Measurements from ENCODE around the gene CEBPB. TPM values are rescaled to one million over a fixed set of nuclear protein-coding genes. Genes with fewer than 3 reads are reported as not detected.
"Not testable (repeated sequence)": the region's sequence is repeated elsewhere in the genome, so short reads cannot be mapped to it uniquely, and the experiment has no call there.

Gene CEBPB
- total RNA-seq, 4 donors from 2014 or later: 202 to 524 (median 275) TPM

DNA sequence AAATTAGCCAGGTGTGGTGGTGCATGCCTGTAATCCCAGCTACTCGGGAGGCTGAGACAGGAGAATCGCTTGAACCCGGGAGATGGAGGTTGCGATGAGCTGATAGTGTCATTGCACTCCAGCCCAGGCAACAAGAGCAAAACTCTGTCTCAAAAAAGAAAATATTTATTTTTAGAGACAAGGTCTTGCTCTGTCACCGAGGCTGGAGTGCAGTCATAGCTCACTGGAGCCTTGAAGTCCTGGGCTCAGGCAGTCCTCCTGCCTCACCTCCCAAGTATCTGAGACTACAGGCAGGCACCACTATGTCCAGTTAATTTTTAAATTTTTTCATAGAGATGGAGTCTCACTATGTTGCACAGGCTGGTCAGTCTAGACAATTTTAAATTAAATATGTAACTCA lies 16.2 kb upstream of the CEBPB start:
- TF ChIP-seq POLR2A (IDR thresholded peaks at IDR 0.05) (no peak), EP300 (IDR thresholded peaks at IDR 0.05) (no peak)
- TF ChIP-seq, protein P1, sequence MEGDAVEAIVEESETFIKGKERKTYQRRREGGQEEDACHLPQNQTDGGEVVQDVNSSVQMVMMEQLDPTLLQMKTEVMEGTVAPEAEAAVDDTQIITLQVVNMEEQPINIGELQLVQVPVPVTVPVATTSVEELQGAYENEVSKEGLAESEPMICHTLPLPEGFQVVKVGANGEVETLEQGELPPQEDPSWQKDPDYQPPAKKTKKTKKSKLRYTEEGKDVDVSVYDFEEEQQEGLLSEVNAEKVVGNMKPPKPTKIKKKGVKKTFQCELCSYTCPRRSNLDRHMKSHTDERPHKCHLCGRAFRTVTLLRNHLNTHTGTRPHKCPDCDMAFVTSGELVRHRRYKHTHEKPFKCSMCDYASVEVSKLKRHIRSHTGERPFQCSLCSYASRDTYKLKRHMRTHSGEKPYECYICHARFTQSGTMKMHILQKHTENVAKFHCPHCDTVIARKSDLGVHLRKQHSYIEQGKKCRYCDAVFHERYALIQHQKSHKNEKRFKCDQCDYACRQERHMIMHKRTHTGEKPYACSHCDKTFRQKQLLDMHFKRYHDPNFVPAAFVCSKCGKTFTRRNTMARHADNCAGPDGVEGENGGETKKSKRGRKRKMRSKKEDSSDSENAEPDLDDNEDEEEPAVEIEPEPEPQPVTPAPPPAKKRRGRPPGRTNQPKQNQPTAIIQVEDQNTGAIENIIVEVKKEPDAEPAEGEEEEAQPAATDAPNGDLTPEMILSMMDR (IDR thresholded peaks at IDR 0.05): no peak
- Histone ChIP-seq H3K4me1 (peaks cover 0 to 18% (median 7%) of the 10 kb centered on the region in 4 donors), H3K27ac (no peak overlapping the region), H3K4me3 (no peak overlapping the region), H3K27me3 (no peaks in the 10 kb centered on the region), H3K36me3 (no peaks in the 10 kb centered on the region), H3K9me3 (no peaks in the 10 kb centered on the region)
- DNase-seq (ENCODE audit: low spot score in 2 of 2): no peak
- 70 to 82% methylated on average over 5 of the region's 5 CpGs for WGBS, 2 donors

DNA sequence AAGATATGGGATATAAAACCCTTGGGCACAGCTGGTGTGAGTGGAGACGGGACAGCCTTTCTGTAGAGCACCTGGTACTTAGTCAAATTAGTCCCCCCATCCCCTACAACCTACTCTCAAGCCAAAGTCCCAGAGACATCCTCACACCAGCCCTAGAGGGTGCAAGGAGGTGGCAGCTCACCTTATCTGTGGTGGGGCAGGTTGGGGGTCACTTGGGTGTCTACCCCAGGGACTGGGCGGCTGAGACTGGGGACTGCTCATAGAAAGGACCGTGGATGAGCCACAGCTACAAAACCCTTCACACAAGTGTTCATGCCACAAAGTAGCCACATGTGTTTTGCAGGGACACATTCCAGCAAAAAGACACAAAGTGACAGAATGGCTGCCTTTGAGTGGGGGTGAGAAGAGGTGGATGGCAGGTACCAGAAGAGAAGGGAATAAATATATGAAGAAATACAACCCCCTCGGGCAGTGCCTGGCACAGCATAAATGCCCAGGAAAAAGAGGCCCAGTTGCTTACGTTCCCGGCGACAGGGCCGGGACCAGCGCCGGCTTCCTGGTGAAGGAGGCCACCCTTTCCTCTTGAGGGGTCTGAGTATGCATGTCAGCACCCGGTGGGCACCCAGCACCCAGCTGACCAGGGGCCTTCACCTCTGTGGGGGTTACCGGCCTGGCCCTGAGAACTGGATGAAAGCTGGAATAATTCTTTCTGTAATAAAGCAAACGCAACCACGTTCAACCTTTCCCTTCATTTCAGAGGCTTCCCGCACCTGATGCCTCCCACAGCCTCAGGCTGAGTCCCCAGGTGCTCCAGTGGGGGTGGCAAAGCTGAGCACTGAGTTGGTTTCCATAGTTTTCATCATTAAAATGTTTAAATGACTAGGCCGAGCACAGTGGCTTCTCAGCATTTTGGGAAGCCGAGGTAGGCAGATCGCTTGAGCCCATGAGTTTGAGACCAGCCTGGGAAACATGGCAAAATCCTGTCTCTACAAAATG lies 14.4 kb upstream of the CEBPB start:
- Histone ChIP-seq H3K4me3 (no peak overlapping the region), H3K4me1 (peaks cover 0 to 18% (median 7%) of the 10 kb centered on the region in 4 donors), H3K36me3 (no peaks in the 10 kb centered on the region), H3K9me3 (no peaks in the 10 kb centered on the region), H3K27ac (no peak overlapping the region), H3K27me3 (no peaks in the 10 kb centered on the region)
- no peak for TF ChIP-seq EP300 (IDR thresholded peaks at IDR 0.05)
- DNase-seq (ENCODE audit: low spot score in 2 of 2): no peak
- 90 to 91% methylated on average over 18 of the region's 18 CpGs for WGBS, 2 donors

DNA sequence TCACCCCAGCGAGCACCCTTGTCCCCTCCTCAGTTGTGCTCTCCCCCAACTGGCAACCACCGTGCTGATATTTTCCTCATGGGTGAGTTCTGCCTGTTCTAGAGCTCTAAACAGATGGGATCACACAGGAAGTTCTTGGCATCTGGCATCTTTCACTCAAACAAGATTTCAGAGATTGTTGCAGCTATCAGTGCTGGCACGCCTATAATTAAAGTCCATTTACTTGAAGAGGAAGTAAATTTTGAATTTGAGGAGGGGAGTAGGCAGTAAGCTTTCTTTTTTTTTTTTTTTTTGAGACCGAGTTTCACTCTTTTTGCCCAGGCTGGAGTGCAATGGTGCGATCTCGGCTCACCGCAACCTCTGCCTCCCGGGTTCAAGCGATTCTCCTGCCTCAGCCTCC lies 12.0 kb upstream of the CEBPB start:
- not testable (repeated sequence) for H3K4me1 ChIP-seq; DNase-seq (ENCODE audit: low spot score in 2 of 2); H3K36me3 ChIP-seq; H3K9me3 ChIP-seq; H3K27me3 ChIP-seq; H3K4me3 ChIP-seq; H3K27ac ChIP-seq
- WGBS, 2 donors: 84 to 91% methylated on average over 9 of the region's 9 CpGs

DNA sequence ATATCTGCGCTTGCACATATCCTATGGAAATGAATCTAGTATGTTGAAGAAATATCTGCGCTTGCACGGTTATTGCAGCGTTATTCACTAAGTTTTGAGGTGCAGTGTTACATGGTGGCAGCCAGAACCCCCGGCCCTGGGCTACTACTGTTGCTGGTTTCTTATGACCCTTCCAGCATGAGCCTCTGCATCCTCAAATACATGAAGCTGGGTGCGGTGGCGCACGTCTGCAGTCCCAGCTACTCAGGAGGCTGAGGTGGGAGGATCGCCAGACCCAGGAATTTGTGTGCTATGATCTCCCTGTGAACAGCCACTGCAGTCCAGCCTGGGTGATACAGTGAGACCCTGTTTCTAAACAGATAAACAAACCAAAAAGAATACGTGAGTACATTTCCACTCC lies 9.3 kb upstream of the CEBPB start:
- Histone ChIP-seq H3K36me3 (no peaks in the 10 kb centered on the region), H3K4me3 (no peak overlapping the region), H3K4me1 (peaks cover 0 to 4% (median 0%) of the 10 kb centered on the region in 4 donors), H3K27ac (no peak overlapping the region), H3K9me3 (no peaks in the 10 kb centered on the region), H3K27me3 (no peaks in the 10 kb centered on the region)
- TF ChIP-seq POLR2A (IDR thresholded peaks at IDR 0.05) (no peak), EP300 (IDR thresholded peaks at IDR 0.05) (no peak)
- TF ChIP-seq, protein P1 (IDR thresholded peaks at IDR 0.05): no peak
- WGBS, 2 donors: 91 to 94% methylated on average over 10 of the region's 10 CpGs
- DNase-seq (ENCODE audit: low spot score in 2 of 2): no peak

DNA sequence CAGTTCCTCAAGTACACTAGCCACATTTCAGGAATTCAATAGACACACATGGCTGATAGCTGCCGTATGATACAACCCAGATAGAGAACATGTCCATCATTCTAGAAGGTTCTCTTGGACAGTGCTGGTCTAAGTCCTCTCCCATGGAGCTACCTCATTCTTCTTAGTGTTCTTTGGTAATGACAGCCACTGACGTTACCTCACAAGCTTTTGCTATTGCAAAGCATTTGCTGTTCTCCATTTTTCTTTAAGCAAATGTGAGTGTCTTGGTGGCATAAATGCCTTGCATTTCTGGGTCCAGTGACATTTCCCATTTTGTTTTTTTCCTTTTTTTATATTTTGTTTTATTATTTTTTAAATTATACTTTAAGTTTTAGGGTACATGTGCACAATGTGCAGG lies 8.3 kb upstream of the CEBPB start:
- Histone ChIP-seq H3K4me1 (peaks cover 0 to 14% (median 0%) of the 10 kb centered on the region in 4 donors), H3K4me3 (no peak overlapping the region), H3K9me3 (no peaks in the 10 kb centered on the region), H3K27ac (no peak overlapping the region), H3K27me3 (no peaks in the 10 kb centered on the region), H3K36me3 (no peaks in the 10 kb centered on the region)
- TF ChIP-seq EP300 (IDR thresholded peaks at IDR 0.05) (no peak), POLR2A (IDR thresholded peaks at IDR 0.05) (no peak)
- TF ChIP-seq, protein P1 (IDR thresholded peaks at IDR 0.05): no peak
- DNase-seq (ENCODE audit: low spot score in 2 of 2): no peak
- WGBS, 2 donors: 81 to 82% methylated on average over 2 of the region's 2 CpGs

DNA sequence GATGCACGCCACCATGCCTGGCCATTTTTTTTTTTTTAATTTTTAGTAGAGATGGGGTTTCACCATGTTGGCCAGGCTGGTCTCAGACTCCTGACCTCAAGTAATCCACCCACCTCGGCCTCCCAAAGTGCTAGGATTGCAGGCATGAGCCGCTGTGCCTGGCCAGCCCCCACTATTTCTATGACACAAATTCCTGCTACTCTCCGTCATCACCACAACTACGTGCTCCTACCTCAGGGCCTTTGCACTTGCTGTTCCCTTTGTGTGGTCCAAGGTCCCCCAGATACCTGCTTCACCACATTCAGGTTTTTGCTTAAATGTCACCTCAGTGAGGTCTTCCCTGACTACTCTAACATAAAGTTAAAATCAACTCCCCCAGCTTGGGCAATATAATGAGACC lies 5.2 kb upstream of the CEBPB start:
- H3K36me3 ChIP-seq: no peaks in the 10 kb centered on the region
- no peak overlapping the region for H3K4me3 ChIP-seq
- no peaks in the 10 kb centered on the region for H3K9me3 ChIP-seq
- H3K27ac ChIP-seq: no peak overlapping the region
- 94% methylated on average over 5 of the region's 5 CpGs for WGBS, 2 donors
- H3K27me3 ChIP-seq: no peaks in the 10 kb centered on the region
- TF ChIP-seq, protein P1 (IDR thresholded peaks at IDR 0.05): no peak
- TF ChIP-seq EP300 (IDR thresholded peaks at IDR 0.05) (no peak), POLR2A (IDR thresholded peaks at IDR 0.05) (no peak)
- no peak for DNase-seq (ENCODE audit: low spot score in 2 of 2)
- H3K4me1 ChIP-seq: peaks cover 0 to 30% (median 0%) of the 10 kb centered on the region in 4 donors

All from tibial nerve (tissue), 4 donors.